ENCODE results near the gene TMPRSS11B. TPM values are rescaled to one million over a fixed set of nuclear protein-coding genes. Genes with fewer than 3 reads are reported as not detected.

The TMPRSS11B gene
- total and polyA plus RNA-seq, 2 experiments from 2014 or later, result not detected

DNA sequence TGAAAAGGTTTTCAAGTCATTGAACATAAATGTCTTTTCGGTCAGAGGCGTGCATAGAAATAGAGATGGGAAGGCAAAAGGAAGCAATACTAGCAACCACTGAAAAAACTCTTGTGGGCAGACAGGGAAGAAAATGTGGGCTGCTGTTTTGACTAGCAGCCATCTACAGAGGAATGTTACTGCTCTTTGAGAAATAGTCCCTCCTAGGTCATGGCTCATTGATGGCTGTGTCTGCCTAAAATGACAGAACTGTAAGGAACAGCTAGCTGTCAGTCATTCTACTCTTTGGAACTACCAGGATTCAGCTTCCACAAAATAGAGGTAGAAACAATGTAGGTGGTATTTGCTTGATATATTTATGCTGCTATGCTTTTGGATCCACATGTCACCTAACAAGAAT is 26.9 kb upstream of the TMPRSS11B start:
- Mint-ChIP-seq H3K4me1 (peaks cover 31% of the 10 kb centered on the region), H3K27me3 (ENCODE audit: insufficient read depth, low read depth, poor library complexity) (peaks cover 4% of the 10 kb centered on the region), H3K9me3 (peaks cover 34% of the 10 kb centered on the region), H3K4me3 (peak overlapping the region; percentile 60), H3K36me3 (ENCODE audit: low read depth) (peaks cover 37% of the 10 kb centered on the region), H3K27ac (peak overlapping the region; percentile 84; the same call in 1 of the 2 replicates)
- no peak for TF ChIP-seq ZNF114 (CRISPR knock-in tag; IDR thresholded peaks at IDR 0.05)
- ATAC-seq, result peak; percentile 83
- Histone ChIP-seq H3F3A (replicated peaks; ENCODE audit: low read depth) (no peaks in the 10 kb centered on the region), H3K79me2 (replicated peaks; ENCODE audit: insufficient read depth) (no peaks in the 10 kb centered on the region), H4K20me1 (replicated peaks; ENCODE audit: insufficient read depth) (no peaks in the 10 kb centered on the region), H3K4me1 (ENCODE audit: insufficient read depth) (peaks cover 13% of the 10 kb centered on the region), H3K9me2 (ENCODE audit: insufficient read depth) (no peaks in the 10 kb centered on the region; the same call in 1 of the 2 replicates), H3K27me3 (ENCODE audit: insufficient read depth) (no peaks in the 10 kb centered on the region), H3K27ac (ENCODE audit: low read depth) (peak overlapping the region; percentile 34; the same call in 1 of the 2 replicates), H3K4me3 (peak overlapping the region; percentile 37), H2AFZ (no peak overlapping the region), H3K4me2 (peak overlapping the region; percentile 45), H3K36me3 (ENCODE audit: insufficient read depth) (no peaks in the 10 kb centered on the region)
- DNase-seq (ENCODE audit: low spot score), result peak; percentile 50

DNA sequence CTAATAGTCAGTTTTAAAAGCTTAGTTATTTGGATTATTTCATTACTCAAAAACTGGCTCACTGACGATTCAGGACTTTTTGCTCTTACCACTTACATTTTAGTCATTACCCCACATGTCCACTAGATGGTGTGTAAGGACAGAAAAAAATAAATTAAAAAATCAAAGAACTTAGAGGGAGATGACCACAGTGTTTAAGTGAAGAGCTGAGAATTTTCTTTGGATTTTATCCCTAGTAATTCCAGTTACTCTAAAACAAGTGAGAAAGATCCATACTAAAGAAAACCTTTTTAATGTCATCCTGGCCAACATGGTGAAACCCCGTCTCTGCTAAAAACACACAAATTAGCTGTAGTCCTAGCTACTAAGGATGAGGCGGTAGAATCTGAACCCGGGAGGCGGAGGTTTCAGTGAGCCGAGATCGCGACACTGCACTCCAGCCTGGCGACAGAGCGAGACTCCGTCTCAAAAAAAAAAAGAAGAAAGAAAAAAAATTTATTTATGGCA is 26.4 kb upstream of the TMPRSS11B start:
- Histone ChIP-seq H3K36me3 (ENCODE audit: insufficient read depth) (no peaks in the 10 kb centered on the region), H2AFZ (no peak overlapping the region), H3K4me1 (ENCODE audit: insufficient read depth) (peaks cover 13% of the 10 kb centered on the region), H3K4me3 (peak overlapping the region; percentile 37), H3F3A (replicated peaks; ENCODE audit: low read depth) (no peaks in the 10 kb centered on the region), H3K79me2 (replicated peaks; ENCODE audit: insufficient read depth) (no peaks in the 10 kb centered on the region), H3K9me2 (ENCODE audit: insufficient read depth) (no peaks in the 10 kb centered on the region; the same call in 1 of the 2 replicates), H4K20me1 (replicated peaks; ENCODE audit: insufficient read depth) (no peaks in the 10 kb centered on the region), H3K27me3 (ENCODE audit: insufficient read depth) (no peaks in the 10 kb centered on the region), H3K27ac (ENCODE audit: low read depth) (no peak overlapping the region), H3K4me2 (peak overlapping the region; percentile 45)
- ATAC-seq (peak; percentile 74), DNase-seq (ENCODE audit: low spot score) (peak; percentile 70)
- Mint-ChIP-seq H3K27me3 (ENCODE audit: insufficient read depth, low read depth, poor library complexity) (peaks cover 4% of the 10 kb centered on the region), H3K9me3 (peaks cover 34% of the 10 kb centered on the region), H3K36me3 (ENCODE audit: low read depth) (peaks cover 37% of the 10 kb centered on the region), H3K27ac (peak overlapping the region; percentile 84; the same call in 1 of the 2 replicates), H3K4me3 (peak overlapping the region; percentile 60), H3K4me1 (peaks cover 28% of the 10 kb centered on the region)
- TF ChIP-seq ZNF331 (CRISPR knock-in tag; IDR thresholded peaks at IDR 0.05; ENCODE audit: low read depth) (no peak), NANOG (IDR thresholded peaks at IDR 0.05; ENCODE audit: borderline replicate concordance) (no peak), EZH2phosphoT487 (IDR thresholded peaks at IDR 0.05; ENCODE audit: unreplicated experiment) (no peak), STAT1 (IDR thresholded peaks at IDR 0.05; ENCODE audit: unreplicated experiment) (no peak)
- TF ChIP-seq, protein P1, sequence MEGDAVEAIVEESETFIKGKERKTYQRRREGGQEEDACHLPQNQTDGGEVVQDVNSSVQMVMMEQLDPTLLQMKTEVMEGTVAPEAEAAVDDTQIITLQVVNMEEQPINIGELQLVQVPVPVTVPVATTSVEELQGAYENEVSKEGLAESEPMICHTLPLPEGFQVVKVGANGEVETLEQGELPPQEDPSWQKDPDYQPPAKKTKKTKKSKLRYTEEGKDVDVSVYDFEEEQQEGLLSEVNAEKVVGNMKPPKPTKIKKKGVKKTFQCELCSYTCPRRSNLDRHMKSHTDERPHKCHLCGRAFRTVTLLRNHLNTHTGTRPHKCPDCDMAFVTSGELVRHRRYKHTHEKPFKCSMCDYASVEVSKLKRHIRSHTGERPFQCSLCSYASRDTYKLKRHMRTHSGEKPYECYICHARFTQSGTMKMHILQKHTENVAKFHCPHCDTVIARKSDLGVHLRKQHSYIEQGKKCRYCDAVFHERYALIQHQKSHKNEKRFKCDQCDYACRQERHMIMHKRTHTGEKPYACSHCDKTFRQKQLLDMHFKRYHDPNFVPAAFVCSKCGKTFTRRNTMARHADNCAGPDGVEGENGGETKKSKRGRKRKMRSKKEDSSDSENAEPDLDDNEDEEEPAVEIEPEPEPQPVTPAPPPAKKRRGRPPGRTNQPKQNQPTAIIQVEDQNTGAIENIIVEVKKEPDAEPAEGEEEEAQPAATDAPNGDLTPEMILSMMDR (conservative IDR thresholded peaks at IDR 0.05; ENCODE audit: low read depth in 2 of 2), result peak; percentile 64 to 85

- no peaks in the 10 kb centered on the region for H3K27me3 ChIP-seq (ENCODE audit: insufficient read depth)
- peaks cover 6% of the 10 kb centered on the region; the same call in 1 of the 2 replicates for H3K36me3 ChIP-seq (ENCODE audit: insufficient read depth)
- no peaks in the 10 kb centered on the region; the same call in 1 of the 2 replicates for H3K9me2 ChIP-seq (ENCODE audit: insufficient read depth)
- H3K4me1 ChIP-seq (ENCODE audit: insufficient read depth), result no peaks in the 10 kb centered on the region
- H2AFZ ChIP-seq, result no peak overlapping the region
- Mint-ChIP-seq H3K4me1 (peaks cover 8% of the 10 kb centered on the region; the same call in 2 of the 3 replicates), H3K9me3 (peaks cover 50% of the 10 kb centered on the region), H3K4me3 (no peak overlapping the region), H3K27me3 (ENCODE audit: insufficient read depth, low read depth, poor library complexity) (peaks cover 2% of the 10 kb centered on the region), H3K36me3 (ENCODE audit: low read depth) (peaks cover 33% of the 10 kb centered on the region), H3K27ac (no peak overlapping the region)
- no peaks in the 10 kb centered on the region for H3F3A ChIP-seq (replicated peaks; ENCODE audit: low read depth)
- TF ChIP-seq, protein P1 (conservative IDR thresholded peaks at IDR 0.05; ENCODE audit: low read depth in 2 of 2), result no peak
- no peak for TF ChIP-seq STAT1 (IDR thresholded peaks at IDR 0.05; ENCODE audit: unreplicated experiment)
- no peak overlapping the region for H3K4me2 ChIP-seq
- H3K79me2 ChIP-seq (replicated peaks; ENCODE audit: insufficient read depth), result no peaks in the 10 kb centered on the region
- DNase-seq (ENCODE audit: low spot score), result no peak
- no peaks in the 10 kb centered on the region for H4K20me1 ChIP-seq (replicated peaks; ENCODE audit: insufficient read depth)
- H3K27ac ChIP-seq (ENCODE audit: low read depth), result no peak overlapping the region
- H3K4me3 ChIP-seq, result no peak overlapping the region
- ATAC-seq, result no peak
Measured at GRCh38 chr4:68267433-68267944, 22.0 kb upstream of the TMPRSS11B start.

All from GM23338 (cell line).